HG02885 (cell line): Measurements from ENCODE around the gene ARHGAP44.

Source experiments
- ATAC-seq: cut with Tn5 transposase; IDR thresholded peaks from one replicate; pipeline ENCODE4 v1.9.1; 2021; ENCODE audit warnings: mild to moderate bottlenecking; ENCODE audit not compliant: unreplicated experiment, poor library complexity

Gene ARHGAP44

GRCh38 chr17:13014801-13015200 is 225.5 kb downstream of the ARHGAP44 start:
- ATAC-seq: no peak

DNA sequence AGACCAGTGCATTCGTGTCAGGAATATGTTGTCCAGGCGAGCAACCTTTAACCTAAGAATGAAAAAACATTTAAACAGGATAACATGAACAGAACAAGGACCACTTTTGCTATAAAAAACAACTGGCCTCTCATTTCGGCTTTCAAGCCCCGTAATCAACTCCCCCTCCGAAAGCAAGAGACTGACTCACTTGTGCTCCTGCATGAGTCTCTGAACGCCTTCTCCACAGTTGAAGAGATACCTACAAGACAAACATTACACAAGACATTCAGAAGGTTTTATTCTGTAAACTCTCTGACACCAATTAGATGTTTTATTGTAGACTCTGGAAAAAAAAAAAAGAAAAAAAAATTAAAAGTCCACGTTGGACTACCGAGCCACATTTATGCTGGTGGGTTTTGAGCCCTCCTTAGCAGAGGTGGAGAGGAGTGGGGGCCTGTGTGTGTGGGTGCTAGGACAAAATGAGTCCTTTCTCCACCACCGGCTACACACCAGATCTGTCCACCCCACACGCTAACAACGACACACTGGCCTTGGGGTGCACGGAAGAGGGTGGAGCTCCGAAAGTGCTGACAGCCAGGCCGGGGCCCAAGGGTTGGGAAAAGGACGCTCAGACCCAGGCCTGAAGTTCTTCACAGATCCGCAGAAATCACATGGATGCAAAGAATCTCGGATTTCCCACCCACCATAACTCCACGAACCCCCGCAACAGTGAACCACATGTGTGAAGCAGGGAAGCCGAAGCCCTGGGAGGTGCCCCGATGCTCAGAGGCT is 227.8 kb downstream of the ARHGAP44 start:
- peak; percentile 25 for ATAC-seq

DNA sequence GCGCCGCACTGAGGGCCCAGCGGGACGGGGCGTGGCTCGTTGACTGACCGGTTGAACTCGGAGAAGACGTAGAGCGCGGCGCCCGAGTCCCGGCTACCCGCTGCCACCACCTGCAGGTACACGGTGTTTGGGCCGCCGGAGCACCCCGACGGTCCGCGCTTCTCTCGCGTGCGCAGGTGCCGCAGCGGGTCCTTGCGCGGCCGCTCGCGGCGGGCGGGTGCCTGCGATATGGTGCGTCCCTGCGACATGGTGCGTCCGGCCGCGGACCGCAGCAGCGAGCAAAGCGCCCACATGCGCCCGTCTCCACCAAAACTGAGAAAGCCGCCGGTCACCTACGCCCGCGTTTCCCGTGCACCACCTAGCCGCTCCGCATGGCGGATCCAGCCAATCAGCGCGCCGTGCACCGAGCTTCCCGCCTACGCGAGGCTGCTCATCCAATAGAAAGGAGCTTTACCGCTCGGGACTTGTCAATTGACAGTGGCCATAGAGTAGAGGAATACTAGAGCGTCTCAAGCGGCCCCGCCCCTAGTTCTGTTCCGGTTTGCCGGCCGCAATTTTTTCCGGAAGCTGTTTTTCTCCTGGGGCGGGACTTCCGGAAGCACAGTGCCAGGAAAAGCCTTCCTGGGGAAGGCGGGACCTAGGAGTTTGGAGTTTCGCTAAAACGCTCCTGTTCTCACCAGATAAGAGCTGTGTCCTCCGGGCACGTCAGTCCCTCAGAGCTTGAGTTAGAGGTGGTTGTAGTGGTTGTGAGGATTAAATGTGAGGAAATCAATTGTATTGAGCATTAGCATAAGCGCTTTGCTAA is 228.6 kb downstream of the ARHGAP44 start, which contains the start of gene ELAC2:
Gene ELAC2, minus strand, starts transcription at position 373 of the 805 bp plus-strand sequence. Its CDS starts 80 bp downstream, at position 293.
- ATAC-seq: peak; percentile 97

- no peak for ATAC-seq
These were observed 234.7 kb downstream of the ARHGAP44 start for GRCh38 chr17:13024016-13024415.

DNA sequence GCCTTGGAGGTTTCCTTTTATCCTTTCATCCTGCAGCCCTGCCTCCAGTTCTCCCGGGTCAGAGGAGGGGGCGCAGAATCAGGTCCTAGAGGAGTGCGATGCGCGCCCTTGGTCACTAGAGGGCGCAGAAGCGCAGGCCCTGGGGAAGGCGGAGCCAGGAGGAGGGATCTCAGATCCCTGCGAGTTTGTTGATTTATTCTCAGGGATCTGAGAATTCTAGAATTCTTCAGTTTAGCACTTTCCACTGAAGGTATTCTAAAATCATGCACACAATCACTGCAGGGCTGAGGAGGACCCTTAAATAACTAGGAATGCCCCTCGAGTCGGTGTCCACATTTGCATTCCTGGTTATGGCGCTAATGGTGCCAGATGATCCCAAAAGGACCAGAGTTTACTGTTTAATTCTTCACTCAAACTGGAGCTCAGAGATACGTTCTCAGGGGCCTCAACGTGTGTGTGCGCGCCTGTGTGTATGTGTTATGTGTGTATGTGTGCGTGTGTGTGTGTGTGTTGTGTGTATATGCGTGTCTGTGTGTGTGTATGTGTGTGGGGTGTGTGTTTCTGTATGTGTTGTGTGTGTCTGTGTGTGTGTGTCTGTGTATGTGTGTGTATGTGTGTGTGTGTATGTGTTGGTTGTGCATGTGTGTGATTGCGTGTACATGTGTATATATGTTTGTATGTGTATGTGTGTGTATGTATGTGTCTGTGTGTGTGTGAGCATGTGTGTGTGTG is 235.4 kb downstream of the ARHGAP44 start:
- ATAC-seq: peak; percentile 98

DNA sequence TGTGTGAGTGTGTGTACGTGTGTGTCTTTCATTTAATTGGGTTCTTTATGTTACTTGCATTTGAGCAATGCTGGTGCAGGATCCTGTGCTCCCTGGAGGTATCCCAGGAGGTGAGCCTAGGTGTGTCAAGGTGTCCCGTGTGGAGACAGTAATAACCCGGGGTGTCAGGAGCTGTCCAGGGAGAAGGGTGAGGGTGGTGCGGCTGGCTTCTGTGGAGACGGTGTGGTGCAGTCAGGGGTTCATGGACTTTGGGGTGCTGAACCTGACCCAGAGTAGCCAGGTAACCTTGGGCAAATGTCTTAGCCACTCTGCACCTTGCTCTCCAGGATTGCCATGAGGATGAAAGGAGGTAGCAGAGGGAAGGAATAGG is 235.9 kb downstream of the ARHGAP44 start:
- ATAC-seq: no peak

DNA sequence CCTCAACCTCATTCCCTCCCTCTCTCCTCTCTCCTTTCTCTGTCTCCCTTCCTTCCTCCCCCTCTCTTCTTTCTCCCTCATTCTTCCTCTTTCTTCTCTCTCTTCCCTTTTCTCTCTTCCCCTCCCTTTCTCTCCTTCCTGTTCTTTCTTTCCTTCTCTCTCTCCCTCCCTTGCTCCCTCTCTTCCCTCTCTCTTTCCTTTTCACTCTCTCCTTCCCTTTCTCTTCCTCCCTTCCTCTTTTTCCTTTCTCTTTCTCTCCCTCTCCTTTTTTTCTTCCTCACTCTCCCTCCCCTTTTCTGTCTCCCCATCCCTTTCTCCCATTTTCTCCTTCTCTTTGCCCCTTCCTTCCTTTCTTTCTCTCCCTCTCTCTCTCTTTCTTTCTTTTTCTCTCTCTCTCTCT is 236.4 kb downstream of the ARHGAP44 start:
- ATAC-seq: no peak

GRCh38 chr17:13027246-13027645 is 237.9 kb downstream of the ARHGAP44 start:
- ATAC-seq: no peak

- no peak for ATAC-seq
These were observed 240.0 kb downstream of the ARHGAP44 start for GRCh38 chr17:13029340-13029739.

GRCh38 chr17:13030056-13030455 is 240.8 kb downstream of the ARHGAP44 start:
- no peak for ATAC-seq

GRCh38 chr17:13030459-13031300 is 241.4 kb downstream of the ARHGAP44 start:
- ATAC-seq: peak; percentile 59

DNA sequence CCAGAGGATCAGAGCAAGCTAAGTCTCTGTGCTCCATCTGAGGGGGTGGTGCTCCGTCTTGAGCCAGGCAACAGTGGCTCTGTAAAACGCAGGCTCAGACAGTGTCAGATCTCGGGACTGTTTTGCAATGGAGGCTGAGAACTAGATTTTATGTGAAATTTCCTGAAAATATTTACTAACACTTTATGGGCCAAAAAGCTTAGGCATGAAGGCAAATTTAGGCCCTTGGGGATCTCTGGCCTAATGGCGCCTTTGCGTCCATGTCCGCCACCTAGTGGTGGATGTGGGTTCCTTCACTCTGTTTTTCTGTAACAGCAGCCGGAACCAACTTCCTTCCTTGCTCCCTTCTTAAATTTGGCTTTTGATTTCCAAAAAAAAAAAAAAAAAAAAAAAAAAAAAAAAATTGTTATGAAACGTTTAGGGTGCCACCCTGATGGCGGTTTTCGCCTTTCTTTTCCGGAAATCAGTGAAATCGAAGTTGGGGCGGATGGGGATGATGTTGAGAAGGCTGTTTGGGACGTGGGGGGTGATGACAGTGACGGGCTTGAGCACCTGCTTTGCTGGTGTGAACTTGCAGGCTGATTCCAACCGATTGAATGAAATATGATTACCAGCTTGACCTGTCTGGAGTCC is 242.5 kb downstream of the ARHGAP44 start:
- peak; percentile 91 for ATAC-seq

DNA sequence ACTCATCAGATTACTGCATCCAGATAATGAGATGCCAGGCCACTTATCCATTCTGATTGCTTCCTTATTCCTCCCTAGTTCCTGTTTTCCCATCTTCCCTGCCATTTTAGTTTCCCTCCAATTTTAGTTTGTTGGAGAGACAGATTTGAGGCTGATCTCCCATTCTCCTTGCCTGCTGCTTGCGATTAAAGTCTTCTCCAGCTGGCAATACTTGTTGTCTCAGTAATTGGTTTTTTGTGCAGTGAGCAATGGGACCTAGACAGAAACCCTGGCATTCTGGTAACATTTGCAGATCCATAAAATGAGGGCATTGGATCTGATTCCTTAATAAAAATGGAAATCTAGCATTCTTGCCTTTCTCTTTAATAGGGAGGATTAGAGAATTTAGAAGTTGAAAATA is 246.1 kb downstream of the ARHGAP44 start:
- ATAC-seq: no peak

DNA sequence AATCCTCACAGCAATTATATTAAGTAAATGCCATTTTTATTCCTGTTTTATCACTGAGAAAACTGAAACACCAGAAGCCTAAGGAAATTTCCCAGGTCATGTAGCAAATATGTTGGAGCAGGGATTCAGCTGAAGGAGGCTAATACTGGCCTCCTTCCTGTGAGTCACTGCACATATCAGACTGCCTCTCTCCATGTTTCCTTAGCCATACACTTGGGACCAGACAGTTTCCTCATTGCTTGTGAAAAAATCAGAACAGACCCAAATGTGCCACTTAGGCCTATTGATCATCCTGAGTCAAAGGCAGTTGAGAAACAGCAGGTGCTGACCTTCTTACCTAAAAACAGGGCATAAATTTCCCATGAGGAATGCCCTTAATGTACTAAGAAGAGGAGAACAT is 247.5 kb downstream of the ARHGAP44 start:
- ATAC-seq: no peak

DNA sequence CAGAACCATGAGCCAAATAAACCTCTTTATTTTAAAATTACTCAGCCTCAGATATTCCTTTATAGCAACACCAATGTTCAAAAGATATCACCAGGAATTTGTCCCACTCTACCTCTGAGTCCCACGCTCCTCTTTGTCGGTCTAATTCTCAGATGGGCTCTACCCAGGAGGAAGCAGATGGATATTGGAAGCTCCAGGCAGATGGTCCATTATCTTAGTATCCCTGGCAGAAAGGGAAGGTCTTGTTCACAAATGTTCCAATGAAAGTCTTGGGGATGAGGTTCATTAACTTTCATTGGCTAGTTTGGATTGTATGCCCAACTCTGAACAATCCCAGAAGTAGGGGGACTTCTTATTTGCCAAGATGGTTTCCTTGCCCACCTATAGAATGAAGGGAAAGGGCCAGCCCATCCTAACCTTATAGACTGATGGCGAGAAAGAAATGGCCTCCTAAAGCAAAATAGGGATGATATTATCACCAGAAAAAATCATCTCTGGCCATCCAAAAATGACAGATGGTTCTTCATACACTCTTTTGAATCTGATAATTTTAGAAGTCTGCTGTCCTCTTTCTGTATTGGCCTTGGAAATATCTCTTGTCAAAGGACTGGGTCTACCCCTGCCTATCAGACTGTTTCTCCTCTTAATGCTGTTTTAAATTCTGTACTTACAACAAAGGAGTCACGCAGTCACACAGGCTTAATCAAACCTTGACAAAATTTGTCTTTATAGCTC is 249.8 kb downstream of the ARHGAP44 start:
- ATAC-seq: no peak
